HEK293 (cell line): ENCODE data around the gene DGKG.

Experiments
- CTCF ChIA-PET: fragments of 350-600 bp; formaldehyde crosslinking; extraction: SDS; loops from one replicate; lab custom pipeline; 2021; ENCODE audit warnings: antibody characterized with exemption; lab: Yijun Ruan, JAX
- POLR2A ChIA-PET: fragments of 300-600 bp; formaldehyde crosslinking; extraction: SDS; loops from one replicate; lab custom pipeline; 2020; ENCODE audit warnings: antibody characterized with exemption, inconsistent platforms; lab: Yijun Ruan, JAX
- H3K27ac ChIP-seq: fragments of 200-500 bp; sonication (Bioruptor generic); 2 replicates; pipeline ENCODE4 v1.5.1; 2014; ENCODE audit warnings: low read depth, low read length, control low read depth, inconsistent platforms; ENCODE audit errors: extremely low read depth
- H3K36me3 ChIP-seq, 2 experiments: fragments of 200-500 bp in 1 of 2; sonication (Bioruptor generic) in 1 of 2; 1 replicate in 1 of 2; 2 replicates in 1 of 2; pipeline ENCODE4 v1.5.1; 2014 to 2017; ENCODE audit warnings: inconsistent platforms in 2 of 2, low read length in 2 of 2; ENCODE audit not compliant: control insufficient read depth in 2 of 2, insufficient read depth in 1 of 2
- H3K4me1 ChIP-seq: fragments of 200-500 bp; sonication (Bioruptor generic); 2 replicates; pipeline ENCODE4 v1.5.1; 2014; ENCODE audit warnings: mild to moderate bottlenecking, low read length, inconsistent platforms; ENCODE audit not compliant: control insufficient read depth, insufficient read depth
- H3K4me3 ChIP-seq: 2 replicates; pipeline ENCODE4 v1.5.1; 2011; ENCODE audit warnings: low read depth, mild to moderate bottlenecking, control low read depth, low read length, moderate library complexity
- H3K9me3 ChIP-seq: fragments of 200-500 bp; sonication (Bioruptor generic); 2 replicates; pipeline ENCODE4 v1.5.1; 2014; ENCODE audit warnings: low read depth, low read length, inconsistent platforms; ENCODE audit not compliant: control insufficient read depth, insufficient read depth
- BCL11B ChIP-seq: fragments of 450-650 bp; formaldehyde crosslinking; IDR thresholded peaks from 2 replicates; pipeline ENCODE4 v1.5.1; 2016; ENCODE audit warnings: low read depth, missing biosample characterization, missing genetic modification characterization
- EGR2 ChIP-seq: fragments of 450-650 bp; formaldehyde crosslinking; IDR thresholded peaks from 2 replicates; pipeline ENCODE4 v1.5.1; 2016; ENCODE audit warnings: low read depth, missing biosample characterization, missing genetic modification characterization
- GLI4 ChIP-seq: fragments of 450-650 bp; formaldehyde crosslinking; IDR thresholded peaks from 2 replicates; pipeline ENCODE4 v1.5.1; 2016; ENCODE audit warnings: missing biosample characterization, missing genetic modification characterization
- KLF8 ChIP-seq: fragments of 450-650 bp; formaldehyde crosslinking; IDR thresholded peaks from 2 replicates; pipeline ENCODE4 v1.5.1; 2016; ENCODE audit warnings: missing biosample characterization, missing genetic modification characterization
- PRDM1 ChIP-seq: fragments of 450-650 bp; formaldehyde crosslinking; IDR thresholded peaks from 2 replicates; pipeline ENCODE4; 2016; ENCODE audit warnings: missing biosample characterization, missing genetic modification characterization
- ZFHX2 ChIP-seq: fragments of 450-650 bp; formaldehyde crosslinking; conservative IDR thresholded peaks from 2 replicates; pipeline ENCODE4 v1.5.1; 2016; ENCODE audit warnings: missing biosample characterization, missing genetic modification characterization
- ZFP3 ChIP-seq: fragments of 450-650 bp; formaldehyde crosslinking; IDR thresholded peaks from 2 replicates; pipeline ENCODE4 v1.5.1; 2016; ENCODE audit warnings: low read depth, missing biosample characterization, missing genetic modification characterization
- ZIC2 ChIP-seq: fragments of 450-650 bp; formaldehyde crosslinking; IDR thresholded peaks from 2 replicates; pipeline ENCODE4 v1.5.1; 2016; ENCODE audit warnings: missing biosample characterization, missing genetic modification characterization
- ZNF184 ChIP-seq: fragments of 450-650 bp; IDR thresholded peaks from 2 replicates; pipeline ENCODE4 v1.5.1; 2018; ENCODE audit warnings: missing biosample characterization, mild to moderate bottlenecking, missing genetic modification characterization
- ZNF354C ChIP-seq: fragments of 450-650 bp; formaldehyde crosslinking; IDR thresholded peaks from 2 replicates; pipeline ENCODE4 v1.5.1; 2016; ENCODE audit warnings: missing biosample characterization, missing genetic modification characterization, low read depth, borderline replicate concordance
- ZNF404 ChIP-seq: fragments of 450-650 bp; formaldehyde crosslinking; IDR thresholded peaks from 2 replicates; pipeline ENCODE4 v1.5.1; 2017; ENCODE audit warnings: missing biosample characterization, missing genetic modification characterization
- ZNF48 ChIP-seq: fragments of 450-650 bp; formaldehyde crosslinking; IDR thresholded peaks from 2 replicates; pipeline ENCODE4 v1.5.1; 2016; ENCODE audit warnings: missing biosample characterization, missing genetic modification characterization
- ZNF530 ChIP-seq: fragments of 450-650 bp; formaldehyde crosslinking; IDR thresholded peaks from 2 replicates; pipeline ENCODE4 v1.5.1; 2016; ENCODE audit warnings: low read depth, missing biosample characterization, missing genetic modification characterization
- ZNF596 ChIP-seq: fragments of 450-650 bp; IDR thresholded peaks from 2 replicates; pipeline ENCODE4 v1.5.0; 2018; ENCODE audit warnings: missing biosample characterization, mild to moderate bottlenecking, missing genetic modification characterization, moderate library complexity
- ZNF624 ChIP-seq: fragments of 450-650 bp; formaldehyde crosslinking; IDR thresholded peaks from 2 replicates; pipeline ENCODE4 v1.5.1; 2017; ENCODE audit warnings: missing biosample characterization, missing genetic modification characterization
- ZNF626 ChIP-seq: fragments of 450-650 bp; sonication (Bioruptor Pico); formaldehyde crosslinking; IDR thresholded peaks from 2 replicates; pipeline ENCODE4 v1.5.1; 2018; ENCODE audit warnings: missing biosample characterization, missing genetic modification characterization, inconsistent platforms
- ZNF791 ChIP-seq: fragments of 450-650 bp; formaldehyde crosslinking; IDR thresholded peaks from 2 replicates; pipeline ENCODE4 v1.5.1; 2016; ENCODE audit warnings: missing biosample characterization, missing genetic modification characterization
- TF ChIP-seq, protein P1 (sequence below): fragments of 450-650 bp; formaldehyde crosslinking; conservative IDR thresholded peaks from 2 replicates; pipeline ENCODE4 v1.5.1; 2016; ENCODE audit warnings: low read depth, missing biosample characterization, missing genetic modification characterization
- TF ChIP-seq, protein P2 (sequence below): fragments of 450-650 bp; formaldehyde crosslinking; IDR thresholded peaks from 2 replicates; pipeline ENCODE4 v1.5.1; 2017; ENCODE audit warnings: missing biosample characterization, mild to moderate bottlenecking, missing genetic modification characterization, moderate library complexity
- TF ChIP-seq, protein P3 (sequence below): sonication (generic); formaldehyde crosslinking; IDR thresholded peaks from 2 replicates; pipeline ENCODE4 v1.8.1; 2022; ENCODE audit warnings: mild to moderate bottlenecking, moderate library complexity, missing genetic modification reagents
- TF ChIP-seq, protein P4 (sequence below): fragments of 450-650 bp; formaldehyde crosslinking; IDR thresholded peaks from 2 replicates; pipeline ENCODE4 v1.5.1; 2016; ENCODE audit warnings: missing biosample characterization, missing genetic modification characterization, borderline replicate concordance
- TF ChIP-seq, protein P5 (sequence below): fragments of 450-650 bp; formaldehyde crosslinking; IDR thresholded peaks from 2 replicates; pipeline ENCODE4 v1.5.1; 2016; ENCODE audit warnings: missing biosample characterization, missing genetic modification characterization

DGKG gene

DNA sequence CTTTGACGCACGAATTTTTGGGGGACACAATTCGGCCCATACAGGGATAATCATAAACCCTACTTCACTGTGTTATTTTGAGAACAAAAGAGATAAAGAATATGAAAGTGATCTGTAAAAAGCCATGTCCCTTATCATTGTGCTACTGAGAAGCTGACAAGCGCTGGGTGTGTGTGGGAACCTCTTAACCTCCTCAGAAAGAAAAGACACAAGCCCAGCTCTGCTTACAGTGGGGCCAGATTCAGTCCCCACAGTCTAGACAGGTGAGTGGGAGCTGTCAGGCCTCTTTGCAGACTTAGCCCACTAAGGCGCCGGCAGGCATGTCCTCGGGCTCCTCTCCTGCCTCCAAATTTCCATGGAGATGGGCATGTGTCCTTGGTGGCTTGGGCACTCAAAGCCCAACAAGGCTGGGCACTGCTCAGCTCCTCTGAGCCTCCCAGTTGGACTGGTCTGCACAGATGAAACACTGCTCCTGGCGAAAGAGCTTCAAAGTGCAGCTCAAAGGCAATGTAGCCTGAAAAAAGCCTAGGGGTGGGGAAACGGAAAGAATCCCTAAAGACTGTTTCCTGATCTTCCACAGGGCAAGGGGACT, 188.7 kb downstream of the DGKG start:
- Histone ChIP-seq H3K9me3 (no peaks in the 10 kb centered on the region), H3K27ac (no peak overlapping the region), H3K4me3 (no peak overlapping the region), H3K36me3 (no peaks in the 10 kb centered on the region), H3K4me1 (no peaks in the 10 kb centered on the region)
- ChIA-PET CTCF (interaction anchor here (0.6 kb wide), 1 partner anchor 33 kb away, joined by 3 read pairs; no protein-coding TSS in a partner anchor), POLR2A (no interaction called here)
- TF ChIP-seq, protein P1, sequence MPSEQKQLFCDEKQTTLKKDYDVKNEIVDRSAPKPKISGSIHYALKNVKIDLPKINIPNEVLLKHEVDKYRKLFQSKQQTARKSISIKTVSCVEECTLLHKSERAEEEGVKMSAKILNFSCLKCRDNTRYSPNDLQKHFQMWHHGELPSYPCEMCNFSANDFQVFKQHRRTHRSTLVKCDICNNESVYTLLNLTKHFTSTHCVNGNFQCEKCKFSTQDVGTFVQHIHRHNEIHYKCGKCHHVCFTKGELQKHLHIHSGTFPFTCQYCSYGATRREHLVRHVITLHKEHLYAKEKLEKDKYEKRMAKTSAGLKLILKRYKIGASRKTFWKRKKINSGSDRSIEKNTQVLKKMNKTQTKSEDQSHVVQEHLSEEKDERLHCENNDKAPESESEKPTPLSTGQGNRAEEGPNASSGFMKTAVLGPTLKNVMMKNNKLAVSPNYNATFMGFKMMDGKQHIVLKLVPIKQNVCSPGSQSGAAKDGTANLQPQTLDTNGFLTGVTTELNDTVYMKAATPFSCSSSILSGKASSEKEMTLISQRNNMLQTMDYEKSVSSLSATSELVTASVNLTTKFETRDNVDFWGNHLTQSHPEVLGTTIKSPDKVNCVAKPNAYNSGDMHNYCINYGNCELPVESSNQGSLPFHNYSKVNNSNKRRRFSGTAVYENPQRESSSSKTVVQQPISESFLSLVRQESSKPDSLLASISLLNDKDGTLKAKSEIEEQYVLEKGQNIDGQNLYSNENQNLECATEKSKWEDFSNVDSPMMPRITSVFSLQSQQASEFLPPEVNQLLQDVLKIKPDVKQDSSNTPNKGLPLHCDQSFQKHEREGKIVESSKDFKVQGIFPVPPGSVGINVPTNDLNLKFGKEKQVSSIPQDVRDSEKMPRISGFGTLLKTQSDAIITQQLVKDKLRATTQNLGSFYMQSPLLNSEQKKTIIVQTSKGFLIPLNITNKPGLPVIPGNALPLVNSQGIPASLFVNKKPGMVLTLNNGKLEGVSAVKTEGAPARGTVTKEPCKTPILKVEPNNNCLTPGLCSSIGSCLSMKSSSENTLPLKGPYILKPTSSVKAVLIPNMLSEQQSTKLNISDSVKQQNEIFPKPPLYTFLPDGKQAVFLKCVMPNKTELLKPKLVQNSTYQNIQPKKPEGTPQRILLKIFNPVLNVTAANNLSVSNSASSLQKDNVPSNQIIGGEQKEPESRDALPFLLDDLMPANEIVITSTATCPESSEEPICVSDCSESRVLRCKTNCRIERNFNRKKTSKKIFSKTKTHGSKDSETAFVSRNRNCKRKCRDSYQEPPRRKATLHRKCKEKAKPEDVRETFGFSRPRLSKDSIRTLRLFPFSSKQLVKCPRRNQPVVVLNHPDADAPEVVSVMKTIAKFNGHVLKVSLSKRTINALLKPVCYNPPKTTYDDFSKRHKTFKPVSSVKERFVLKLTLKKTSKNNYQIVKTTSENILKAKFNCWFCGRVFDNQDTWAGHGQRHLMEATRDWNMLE (tag by site-specific recombination), result no peak
- no peak for TF ChIP-seq ZNF530 (tag by site-specific recombination)
- no peak for TF ChIP-seq ZNF626 (tag by site-specific recombination)
- TF ChIP-seq EGR2, result no peak
- no peak for TF ChIP-seq KLF8 (tag by site-specific recombination)
- TF ChIP-seq, protein P2, sequence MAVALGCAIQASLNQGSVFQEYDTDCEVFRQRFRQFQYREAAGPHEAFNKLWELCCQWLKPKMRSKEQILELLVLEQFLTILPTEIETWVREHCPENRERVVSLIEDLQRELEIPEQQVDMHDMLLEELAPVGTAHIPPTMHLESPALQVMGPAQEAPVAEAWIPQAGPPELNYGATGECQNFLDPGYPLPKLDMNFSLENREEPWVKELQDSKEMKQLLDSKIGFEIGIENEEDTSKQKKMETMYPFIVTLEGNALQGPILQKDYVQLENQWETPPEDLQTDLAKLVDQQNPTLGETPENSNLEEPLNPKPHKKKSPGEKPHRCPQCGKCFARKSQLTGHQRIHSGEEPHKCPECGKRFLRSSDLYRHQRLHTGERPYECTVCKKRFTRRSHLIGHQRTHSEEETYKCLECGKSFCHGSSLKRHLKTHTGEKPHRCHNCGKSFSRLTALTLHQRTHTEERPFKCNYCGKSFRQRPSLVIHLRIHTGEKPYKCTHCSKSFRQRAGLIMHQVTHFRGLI (tag by site-specific recombination), result peak; percentile 56; the same call in 1 of the 2 replicates
- TF ChIP-seq ZNF354C (tag by site-specific recombination), result no peak
- no peak for TF ChIP-seq ZFP3

DNA sequence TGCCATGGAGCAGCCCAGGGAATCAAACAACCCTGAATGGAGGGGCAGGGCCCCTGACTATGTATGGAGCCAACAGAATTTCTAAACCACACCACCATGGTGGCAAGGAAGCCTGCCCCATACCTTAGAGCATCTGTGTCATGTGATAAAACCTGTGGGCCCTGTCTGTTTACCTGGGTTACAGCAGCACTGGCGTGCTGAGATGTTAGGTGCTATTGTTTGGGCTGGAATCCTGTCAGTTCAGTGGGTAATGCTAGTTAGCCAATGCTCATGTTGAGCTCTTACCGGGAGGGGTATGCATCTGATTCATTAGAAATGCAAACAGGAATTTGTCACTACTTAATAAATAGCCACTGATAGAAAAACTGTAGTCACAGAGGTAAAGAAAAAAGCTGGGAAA, 189.7 kb downstream of the DGKG start:
- Histone ChIP-seq H3K36me3 (no peaks in the 10 kb centered on the region), H3K4me3 (no peak overlapping the region), H3K4me1 (no peaks in the 10 kb centered on the region), H3K27ac (no peak overlapping the region), H3K9me3 (no peaks in the 10 kb centered on the region)
- ChIA-PET POLR2A (no interaction called here), CTCF (no interaction called here)
- TF ChIP-seq ZNF791 (no peak), ZNF48 (tag by site-specific recombination) (no peak), ZIC2 (tag by site-specific recombination) (no peak), ZNF184 (tag by site-specific recombination) (no peak), GLI4 (tag by site-specific recombination) (no peak), ZFHX2 (tag by site-specific recombination) (no peak), PRDM1 (tag by site-specific recombination) (no peak), ZNF596 (no peak), ZNF404 (tag by site-specific recombination) (no peak), BCL11B (tag by site-specific recombination) (no peak), ZNF624 (tag by site-specific recombination) (no peak)
- TF ChIP-seq, protein P3, sequence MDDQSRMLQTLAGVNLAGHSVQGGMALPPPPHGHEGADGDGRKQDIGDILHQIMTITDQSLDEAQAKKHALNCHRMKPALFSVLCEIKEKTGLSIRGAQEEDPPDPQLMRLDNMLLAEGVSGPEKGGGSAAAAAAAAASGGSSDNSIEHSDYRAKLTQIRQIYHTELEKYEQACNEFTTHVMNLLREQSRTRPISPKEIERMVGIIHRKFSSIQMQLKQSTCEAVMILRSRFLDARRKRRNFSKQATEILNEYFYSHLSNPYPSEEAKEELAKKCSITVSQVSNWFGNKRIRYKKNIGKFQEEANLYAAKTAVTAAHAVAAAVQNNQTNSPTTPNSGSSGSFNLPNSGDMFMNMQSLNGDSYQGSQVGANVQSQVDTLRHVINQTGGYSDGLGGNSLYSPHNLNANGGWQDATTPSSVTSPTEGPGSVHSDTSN (CRISPR knock-in tag), result no peak
- TF ChIP-seq, protein P4, sequence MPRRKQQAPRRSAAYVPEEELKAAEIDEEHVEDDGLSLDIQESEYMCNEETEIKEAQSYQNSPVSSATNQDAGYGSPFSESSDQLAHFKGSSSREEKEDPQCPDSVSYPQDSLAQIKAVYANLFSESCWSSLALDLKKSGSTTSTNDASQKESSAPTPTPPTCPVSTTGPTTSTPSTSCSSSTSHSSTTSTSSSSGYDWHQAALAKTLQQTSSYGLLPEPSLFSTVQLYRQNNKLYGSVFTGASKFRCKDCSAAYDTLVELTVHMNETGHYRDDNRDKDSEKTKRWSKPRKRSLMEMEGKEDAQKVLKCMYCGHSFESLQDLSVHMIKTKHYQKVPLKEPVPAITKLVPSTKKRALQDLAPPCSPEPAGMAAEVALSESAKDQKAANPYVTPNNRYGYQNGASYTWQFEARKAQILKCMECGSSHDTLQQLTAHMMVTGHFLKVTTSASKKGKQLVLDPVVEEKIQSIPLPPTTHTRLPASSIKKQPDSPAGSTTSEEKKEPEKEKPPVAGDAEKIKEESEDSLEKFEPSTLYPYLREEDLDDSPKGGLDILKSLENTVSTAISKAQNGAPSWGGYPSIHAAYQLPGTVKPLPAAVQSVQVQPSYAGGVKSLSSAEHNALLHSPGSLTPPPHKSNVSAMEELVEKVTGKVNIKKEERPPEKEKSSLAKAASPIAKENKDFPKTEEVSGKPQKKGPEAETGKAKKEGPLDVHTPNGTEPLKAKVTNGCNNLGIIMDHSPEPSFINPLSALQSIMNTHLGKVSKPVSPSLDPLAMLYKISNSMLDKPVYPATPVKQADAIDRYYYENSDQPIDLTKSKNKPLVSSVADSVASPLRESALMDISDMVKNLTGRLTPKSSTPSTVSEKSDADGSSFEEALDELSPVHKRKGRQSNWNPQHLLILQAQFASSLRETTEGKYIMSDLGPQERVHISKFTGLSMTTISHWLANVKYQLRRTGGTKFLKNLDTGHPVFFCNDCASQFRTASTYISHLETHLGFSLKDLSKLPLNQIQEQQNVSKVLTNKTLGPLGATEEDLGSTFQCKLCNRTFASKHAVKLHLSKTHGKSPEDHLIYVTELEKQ, result no peak
- TF ChIP-seq, protein P5, sequence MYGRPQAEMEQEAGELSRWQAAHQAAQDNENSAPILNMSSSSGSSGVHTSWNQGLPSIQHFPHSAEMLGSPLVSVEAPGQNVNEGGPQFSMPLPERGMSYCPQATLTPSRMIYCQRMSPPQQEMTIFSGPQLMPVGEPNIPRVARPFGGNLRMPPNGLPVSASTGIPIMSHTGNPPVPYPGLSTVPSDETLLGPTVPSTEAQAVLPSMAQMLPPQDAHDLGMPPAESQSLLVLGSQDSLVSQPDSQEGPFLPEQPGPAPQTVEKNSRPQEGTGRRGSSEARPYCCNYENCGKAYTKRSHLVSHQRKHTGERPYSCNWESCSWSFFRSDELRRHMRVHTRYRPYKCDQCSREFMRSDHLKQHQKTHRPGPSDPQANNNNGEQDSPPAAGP (tag by site-specific recombination), result no peak
